RWPE2 (cell line): ENCODE measurements around the gene SUPT5H.

Source experiments
- ATAC-seq: fragments of 200-7000 bp; cut with Tn5 transposase; 3 replicates; pipeline ENCODE4 v1.9.1; 2021; ENCODE audit warnings: low read depth
- DNase-seq: peaks from one replicate; pipeline ENCODE4 v3.0.0-alpha.2; 2020; ENCODE audit warnings: low spot score
- H3K27ac ChIP-seq: fragments of 450-650 bp; 2 replicates; pipeline ENCODE4 v1.5.1; 2017; ENCODE audit warnings: mild to moderate bottlenecking; ENCODE audit not compliant: poor library complexity, severe bottlenecking
- H3K27me3 ChIP-seq: fragments of 250-450 bp; sonication (Bioruptor Pico); 2 replicates; pipeline ENCODE4 v1.5.1; 2021; ENCODE audit warnings: mild to moderate bottlenecking, moderate library complexity; ENCODE audit not compliant: insufficient read depth, poor library complexity, severe bottlenecking
- H3K36me3 ChIP-seq: fragments of 250-450 bp; sonication (Bioruptor Pico); 2 replicates; pipeline ENCODE4 v1.5.1; 2020; ENCODE audit warnings: low read depth, mild to moderate bottlenecking, moderate library complexity
- H3K4me1 ChIP-seq: fragments of 250-450 bp; sonication (Bioruptor Pico); 2 replicates; pipeline ENCODE4 v1.5.1; 2021; ENCODE audit warnings: mild to moderate bottlenecking, moderate library complexity; ENCODE audit not compliant: insufficient read depth, poor library complexity, severe bottlenecking
- H3K4me3 ChIP-seq: fragments of 250-450 bp; sonication (Bioruptor Pico); 2 replicates; pipeline ENCODE4 v1.5.1; 2021; ENCODE audit warnings: mild to moderate bottlenecking, moderate library complexity; ENCODE audit not compliant: severe bottlenecking
- H3K9me3 ChIP-seq: fragments of 250-450 bp; sonication (Bioruptor Pico); 2 replicates; pipeline ENCODE4 v1.5.1; 2021; ENCODE audit warnings: mild to moderate bottlenecking, moderate library complexity; ENCODE audit not compliant: severe bottlenecking
- CTCF ChIP-seq: fragments of 450-650 bp; IDR thresholded peaks from one replicate; pipeline ENCODE4 v1.5.1; 2017; ENCODE audit warnings: mild to moderate bottlenecking, moderate library complexity; ENCODE audit not compliant: poor library complexity, severe bottlenecking

The SUPT5H gene

GRCh38 chr19:39497701-39497995 is 52.3 kb downstream of the SUPT5H start:
- Histone ChIP-seq H3K27ac (no peak overlapping the region), H3K27me3 (peaks cover 33% of the 10 kb centered on the region), H3K4me3 (no peak overlapping the region), H3K4me1 (no peaks in the 10 kb centered on the region), H3K9me3 (no peaks in the 10 kb centered on the region), H3K36me3 (no peaks in the 10 kb centered on the region)
- ATAC-seq (no peak), DNase-seq (no peak)
- no peak for TF ChIP-seq CTCF

GRCh38 chr19:39497996-39498797 is 52.8 kb downstream of the SUPT5H start:
- ATAC-seq (peak; percentile 67; the same call in 2 of the 3 replicates), DNase-seq (no peak)
- Histone ChIP-seq H3K9me3 (no peaks in the 10 kb centered on the region), H3K4me1 (no peaks in the 10 kb centered on the region), H3K27ac (no peak overlapping the region), H3K4me3 (no peak overlapping the region), H3K36me3 (no peaks in the 10 kb centered on the region), H3K27me3 (peaks cover 33% of the 10 kb centered on the region)
- peak; percentile 50 for TF ChIP-seq CTCF

GRCh38 chr19:39498798-39499642 is 53.6 kb downstream of the SUPT5H start, which contains the start of gene DLL3:
TSS of gene DLL3 (plus strand) at chr19:39498947. CDS start at chr19:39498975, 28 bp downstream.
- no peak for TF ChIP-seq CTCF

GRCh38 chr19:39499932-39500331 is 54.5 kb downstream of the SUPT5H start:
- DNase-seq (no peak), ATAC-seq (no peak)
- no peaks in the 10 kb centered on the region for H3K4me1 ChIP-seq
- no peaks in the 10 kb centered on the region for H3K36me3 ChIP-seq
- peaks cover 33% of the 10 kb centered on the region for H3K27me3 ChIP-seq
- H3K4me3 ChIP-seq: no peak overlapping the region
- TF ChIP-seq CTCF: no peak
- H3K27ac ChIP-seq: no peak overlapping the region
- no peaks in the 10 kb centered on the region for H3K9me3 ChIP-seq

More at GRCh38 chr19:39498798-39499642, 53.6 kb downstream of the SUPT5H start, which contains the start of gene DLL3:
- H3K27me3 ChIP-seq: peaks cover 33% of the 10 kb centered on the region
- no peak for DNase-seq
- no peaks in the 10 kb centered on the region for H3K36me3 ChIP-seq
- H3K4me1 ChIP-seq: no peaks in the 10 kb centered on the region
- ATAC-seq: peak; percentile 50
- no peak within 1 kb of the TSS for H3K27ac ChIP-seq
- H3K4me3 ChIP-seq: no peak within 1 kb of the TSS
- no peaks in the 10 kb centered on the region for H3K9me3 ChIP-seq
